ENCODE results near the gene RPA3. TPM values are rescaled to one million over a fixed set of nuclear protein-coding genes. Genes with fewer than 3 reads are reported as not detected.
A peak's percentile ranks its signal among the peaks of the same experiment; 100 is the strongest.

RPA3 gene
- total RNA-seq, 1 donor from 2014 or later: 22.5 TPM

- DNase-seq (ENCODE audit: low read depth in 2 of 2): peak in 1 of 2 donors; percentile 5
Observed at GRCh38 chr7:7732621-7733281, 14.3 kb upstream of the RPA3 start.

- peak in 1 of 2 donors; percentile 80 for DNase-seq (ENCODE audit: low read depth in 2 of 2)
Observed at GRCh38 chr7:7731732-7732131, 13.3 kb upstream of the RPA3 start.

GRCh38 chr7:7720750-7721621 is 2.6 kb upstream of the RPA3 start:
- no peak for DNase-seq (ENCODE audit: low read depth in 2 of 2)

- DNase-seq (ENCODE audit: low read depth in 2 of 2): no peak
Observed at GRCh38 chr7:7720193-7720592, 1.8 kb upstream of the RPA3 start.

- DNase-seq (ENCODE audit: low read depth in 2 of 2): peak in 1 of 2 donors; percentile 53
Observed at GRCh38 chr7:7719236-7719635, 829 bp upstream of the RPA3 start.

- no peak for DNase-seq (ENCODE audit: low read depth in 2 of 2)
Observed at GRCh38 chr7:7713730-7714129, 4.7 kb downstream of the RPA3 start.

GRCh38 chr7:7710469-7710868 is 7.9 kb downstream of the RPA3 start:
- no peak for DNase-seq (ENCODE audit: low read depth in 2 of 2)

- DNase-seq (ENCODE audit: low read depth in 2 of 2): no peak
Observed at GRCh38 chr7:7709291-7709690, 9.1 kb downstream of the RPA3 start.

- peak in 1 of 2 donors; percentile 12 for DNase-seq (ENCODE audit: low read depth in 2 of 2)
Observed at GRCh38 chr7:7707806-7708205, 10.6 kb downstream of the RPA3 start.

GRCh38 chr7:7707246-7707645 is 11.2 kb downstream of the RPA3 start:
- DNase-seq (ENCODE audit: low read depth in 2 of 2): no peak

GRCh38 chr7:7706556-7707172 is 11.7 kb downstream of the RPA3 start:
- DNase-seq (ENCODE audit: low read depth in 2 of 2): no peak

GRCh38 chr7:7706101-7706511 is 12.3 kb downstream of the RPA3 start:
- no peak for DNase-seq (ENCODE audit: low read depth in 2 of 2)

GRCh38 chr7:7705318-7705717 is 13.1 kb downstream of the RPA3 start:
- DNase-seq (ENCODE audit: low read depth in 2 of 2): no peak

- DNase-seq (ENCODE audit: low read depth in 2 of 2): no peak
Observed at GRCh38 chr7:7704867-7705266, 13.5 kb downstream of the RPA3 start.

GRCh38 chr7:7703427-7703826 is 15.0 kb downstream of the RPA3 start:
- no peak for DNase-seq (ENCODE audit: low read depth in 2 of 2)

- no peak for DNase-seq (ENCODE audit: low read depth in 2 of 2)
Observed at GRCh38 chr7:7702826-7703225, 15.6 kb downstream of the RPA3 start.

GRCh38 chr7:7701527-7701926 is 16.9 kb downstream of the RPA3 start:
- no peak for DNase-seq (ENCODE audit: low read depth in 2 of 2)

GRCh38 chr7:7699970-7700369 is 18.4 kb downstream of the RPA3 start:
- no peak for DNase-seq (ENCODE audit: low read depth in 2 of 2)

- DNase-seq (ENCODE audit: low read depth in 2 of 2): no peak
Observed at GRCh38 chr7:7699380-7699779, 19.0 kb downstream of the RPA3 start.

- DNase-seq (ENCODE audit: low read depth in 2 of 2): no peak
Observed at GRCh38 chr7:7698930-7699329, 19.5 kb downstream of the RPA3 start.

GRCh38 chr7:7696458-7697119 is 21.8 kb downstream of the RPA3 start:
- DNase-seq (ENCODE audit: low read depth in 2 of 2): no peak
